Activated naive CD8-positive, alpha-beta T cell (primary cell): Measurements from ENCODE around the gene PRDM13.
A peak's percentile ranks its signal among the peaks of the same experiment; 100 is the strongest.
"Not testable (repeated sequence)": the region's sequence is repeated elsewhere in the genome, so short reads cannot be mapped to it uniquely, and the experiment has no call there.

ENCODE experiments used
- H3K27ac Mint-ChIP-seq: one replicate; pipeline ENCODE4 v1.8.0; 2021; ENCODE audit warnings: mixed read lengths
- H3K27me3 Mint-ChIP-seq: one replicate; pipeline ENCODE4 v1.8.0; 2021; ENCODE audit warnings: mixed read lengths
- H3K36me3 Mint-ChIP-seq: one replicate; pipeline ENCODE4 v1.8.0; 2021; ENCODE audit warnings: mixed read lengths
- H3K4me1 Mint-ChIP-seq: one replicate; pipeline ENCODE4 v1.8.0; 2021; ENCODE audit warnings: low read depth, mixed read lengths
- H3K4me3 Mint-ChIP-seq: one replicate; pipeline ENCODE4 v1.8.0; 2021; ENCODE audit warnings: mild to moderate bottlenecking, mixed read lengths
- H3K9me3 Mint-ChIP-seq: one replicate; pipeline ENCODE4 v1.8.0; 2021; ENCODE audit warnings: low read depth, mixed read lengths

Gene PRDM13

DNA sequence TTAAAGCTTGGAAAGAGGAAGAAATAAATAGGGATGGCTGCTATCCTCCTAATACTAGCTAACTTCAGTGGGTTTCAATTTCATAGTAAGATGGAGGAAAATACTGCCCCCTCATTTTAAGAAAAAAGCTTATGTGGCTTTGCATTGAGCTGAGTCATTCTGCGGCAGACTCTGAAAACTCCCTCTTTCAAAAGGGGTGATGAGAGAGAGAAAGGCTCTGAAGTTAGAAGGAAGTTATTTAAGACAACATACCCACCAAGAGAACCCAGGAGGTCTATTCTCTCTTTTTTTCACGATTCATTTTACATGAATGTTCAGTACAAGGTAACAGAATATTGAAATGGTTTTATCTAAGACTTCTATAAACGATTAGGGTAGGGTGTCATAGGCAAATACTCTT, 4.5 kb downstream of the PRDM13 start:
- Mint-ChIP-seq H3K36me3 (no peaks in the 10 kb centered on the region), H3K4me3 (peak overlapping the region; percentile 7), H3K27ac (no peak overlapping the region), H3K9me3 (peaks cover 2% of the 10 kb centered on the region), H3K27me3 (peaks cover 63% of the 10 kb centered on the region), H3K4me1 (peaks cover 38% of the 10 kb centered on the region)

DNA sequence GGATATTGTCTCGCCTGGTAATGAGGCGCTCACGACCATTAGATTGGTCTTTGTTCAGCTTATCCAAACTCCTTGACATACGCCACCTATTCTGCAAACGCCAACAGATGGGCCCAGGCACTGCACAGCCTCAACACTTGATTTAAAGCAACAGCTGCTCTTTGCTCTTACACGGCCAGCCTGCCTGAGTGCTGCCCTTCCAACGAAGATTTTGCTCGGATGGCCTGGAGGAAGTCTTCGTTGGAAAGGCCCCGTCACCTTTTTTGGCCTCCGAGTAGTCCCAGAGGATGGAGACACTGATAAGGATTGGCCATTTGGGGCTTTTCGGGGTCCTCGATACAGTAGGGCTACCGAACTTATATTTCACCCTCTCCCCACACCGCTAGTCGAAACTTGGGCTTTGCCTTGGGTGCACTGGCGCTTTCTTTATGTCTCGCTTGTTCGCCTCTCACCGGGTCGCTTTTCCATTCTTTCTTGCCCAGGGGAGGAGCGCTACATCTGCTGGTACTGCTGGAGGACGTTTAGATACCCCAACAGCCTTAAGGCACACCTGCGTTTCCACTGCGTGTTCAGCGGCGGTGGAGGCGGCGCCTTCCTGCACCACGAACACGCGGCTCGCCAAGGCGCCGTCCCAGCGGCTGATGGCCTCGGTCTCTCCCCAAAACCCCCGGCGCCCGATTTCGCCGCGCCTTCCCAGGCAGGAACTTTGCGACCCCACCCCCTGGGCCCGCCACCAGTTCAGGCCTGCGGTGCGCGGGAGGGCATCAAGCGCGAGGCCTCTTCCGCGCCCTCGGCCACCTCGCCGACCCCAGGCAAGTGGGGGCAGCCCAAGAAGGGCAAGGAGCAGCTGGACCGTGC, 6.1 kb downstream of the PRDM13 start:
- Mint-ChIP-seq H3K4me3 (peak overlapping the region; percentile 30), H3K9me3 (no peaks in the 10 kb centered on the region), H3K4me1 (peaks cover 36% of the 10 kb centered on the region), H3K36me3 (no peaks in the 10 kb centered on the region), H3K27me3 (peaks cover 66% of the 10 kb centered on the region), H3K27ac (no peak overlapping the region)

- no peak overlapping the region for H3K27ac Mint-ChIP-seq
- peaks cover 36% of the 10 kb centered on the region for H3K4me1 Mint-ChIP-seq
- peaks cover 67% of the 10 kb centered on the region for H3K27me3 Mint-ChIP-seq
- H3K4me3 Mint-ChIP-seq: no peak overlapping the region
- H3K36me3 Mint-ChIP-seq: no peaks in the 10 kb centered on the region
- H3K9me3 Mint-ChIP-seq: no peaks in the 10 kb centered on the region
These were observed 6.7 kb downstream of the PRDM13 start for GRCh38 chr6:99613409-99613704.

- peak overlapping the region; percentile 71 for H3K4me3 Mint-ChIP-seq
- no peaks in the 10 kb centered on the region for H3K36me3 Mint-ChIP-seq
- H3K9me3 Mint-ChIP-seq: no peaks in the 10 kb centered on the region
- peaks cover 35% of the 10 kb centered on the region for H3K4me1 Mint-ChIP-seq
- no peak overlapping the region for H3K27ac Mint-ChIP-seq
- H3K27me3 Mint-ChIP-seq: peaks cover 65% of the 10 kb centered on the region
These were observed 7.2 kb downstream of the PRDM13 start for GRCh38 chr6:99613705-99614429.

DNA sequence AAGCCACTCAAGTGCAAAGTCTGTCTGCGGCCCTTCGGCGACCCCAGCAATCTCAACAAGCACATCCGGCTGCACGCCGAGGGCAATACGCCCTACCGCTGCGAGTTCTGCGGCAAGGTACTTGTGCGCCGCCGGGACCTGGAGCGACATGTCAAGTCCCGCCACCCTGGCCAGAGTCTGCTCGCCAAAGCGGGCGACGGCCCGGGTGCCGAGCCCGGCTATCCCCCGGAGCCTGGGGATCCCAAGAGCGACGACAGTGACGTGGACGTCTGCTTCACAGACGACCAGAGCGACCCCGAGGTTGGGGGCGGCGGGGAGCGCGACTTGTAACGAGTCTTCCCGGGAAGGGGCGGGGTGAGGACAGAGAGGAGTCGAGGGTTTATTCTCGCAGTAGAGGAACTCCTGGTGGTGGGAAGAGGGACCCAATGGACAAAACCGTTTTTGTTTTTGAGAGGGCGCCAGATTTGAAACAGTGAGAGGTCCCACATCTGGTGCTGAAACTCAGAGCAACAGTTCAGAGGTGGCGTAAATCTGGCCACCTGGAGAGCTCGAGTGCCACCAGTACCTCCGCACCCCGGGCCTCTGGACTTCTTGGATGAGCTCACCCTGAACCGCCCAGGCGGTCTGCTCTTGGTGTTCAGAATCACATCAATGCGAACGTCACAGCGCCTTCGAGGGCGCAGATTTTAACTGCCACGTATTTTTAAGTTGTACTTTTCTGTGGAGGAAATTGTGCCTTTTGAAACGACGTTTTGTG, 8.0 kb downstream of the PRDM13 start:
- H3K9me3 Mint-ChIP-seq: no peaks in the 10 kb centered on the region
- H3K36me3 Mint-ChIP-seq: no peaks in the 10 kb centered on the region
- H3K27me3 Mint-ChIP-seq: peaks cover 60% of the 10 kb centered on the region
- no peak overlapping the region for H3K27ac Mint-ChIP-seq
- H3K4me3 Mint-ChIP-seq: peak overlapping the region; percentile 71
- H3K4me1 Mint-ChIP-seq: peaks cover 30% of the 10 kb centered on the region

DNA sequence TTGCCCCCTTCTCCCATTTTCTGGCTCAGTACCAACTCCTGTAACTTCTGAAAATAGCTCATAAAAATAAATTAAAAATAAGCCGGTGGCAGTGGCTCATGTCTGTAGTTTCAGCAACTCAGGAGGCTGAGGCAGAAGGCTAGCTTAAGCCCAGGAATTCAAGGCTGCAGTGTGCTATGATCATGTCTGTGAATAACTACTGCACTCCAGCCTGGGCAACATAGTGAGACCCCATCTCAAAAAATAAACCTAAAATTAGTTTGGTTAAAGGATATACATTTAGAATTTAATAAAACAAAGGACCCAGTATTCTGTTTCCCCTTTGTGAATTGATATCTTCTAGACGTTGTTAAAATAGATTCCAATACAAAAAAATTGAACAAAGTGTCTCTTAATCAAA, 10.5 kb downstream of the PRDM13 start:
- no peaks in the 10 kb centered on the region for H3K9me3 Mint-ChIP-seq
- no peak overlapping the region for H3K4me3 Mint-ChIP-seq
- peaks cover 9% of the 10 kb centered on the region for H3K4me1 Mint-ChIP-seq
- peaks cover 61% of the 10 kb centered on the region for H3K27me3 Mint-ChIP-seq
- H3K27ac Mint-ChIP-seq: no peak overlapping the region
- H3K36me3 Mint-ChIP-seq: no peaks in the 10 kb centered on the region

- Mint-ChIP-seq H3K4me3 (no peak overlapping the region), H3K9me3 (no peaks in the 10 kb centered on the region), H3K27ac (no peak overlapping the region), H3K4me1 (peaks cover 9% of the 10 kb centered on the region), H3K36me3 (no peaks in the 10 kb centered on the region), H3K27me3 (peaks cover 68% of the 10 kb centered on the region)
These were observed 12.2 kb downstream of the PRDM13 start for GRCh38 chr6:99618649-99619408.

GRCh38 chr6:99619409-99619762, 12.8 kb downstream of the PRDM13 start:
- Mint-ChIP-seq H3K9me3 (no peaks in the 10 kb centered on the region), H3K36me3 (no peaks in the 10 kb centered on the region), H3K4me1 (peaks cover 8% of the 10 kb centered on the region), H3K4me3 (no peak overlapping the region), H3K27ac (no peak overlapping the region), H3K27me3 (peaks cover 73% of the 10 kb centered on the region)

DNA sequence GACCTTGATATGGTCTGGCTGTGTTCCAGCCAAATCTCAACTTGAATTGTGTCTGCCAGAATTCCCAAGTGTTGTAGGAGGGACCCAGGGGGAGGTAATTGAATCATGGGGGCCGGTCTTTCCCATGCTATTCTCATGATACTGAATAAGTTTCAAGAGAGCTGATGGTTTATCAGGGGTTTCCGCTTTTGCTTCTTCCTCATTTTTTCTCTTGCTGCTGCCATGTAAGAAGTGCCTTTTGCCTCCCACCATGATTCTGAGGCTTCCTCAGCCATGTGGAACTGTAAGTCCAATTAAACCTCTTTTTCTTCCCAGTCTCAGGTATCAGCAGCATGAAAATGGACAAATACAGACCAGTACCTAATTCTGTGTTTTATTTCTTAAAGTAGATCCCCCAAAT, 15.4 kb downstream of the PRDM13 start:
- H3K4me3 Mint-ChIP-seq, H3K9me3 Mint-ChIP-seq, H3K4me1 Mint-ChIP-seq, H3K27ac Mint-ChIP-seq, H3K36me3 Mint-ChIP-seq: not testable (repeated sequence)
- H3K27me3 Mint-ChIP-seq: peaks cover 65% of the 10 kb centered on the region

- Mint-ChIP-seq H3K4me3 (no peak overlapping the region), H3K9me3 (no peaks in the 10 kb centered on the region), H3K36me3 (no peaks in the 10 kb centered on the region), H3K27ac (no peak overlapping the region), H3K27me3 (peaks cover 33% of the 10 kb centered on the region), H3K4me1 (no peaks in the 10 kb centered on the region)
These were observed 22.7 kb downstream of the PRDM13 start for GRCh38 chr6:99629293-99629692.

GRCh38 chr6:99637629-99638028, 31.0 kb downstream of the PRDM13 start:
- Mint-ChIP-seq H3K27ac (no peak overlapping the region), H3K9me3 (peaks cover 8% of the 10 kb centered on the region), H3K36me3 (peaks cover 3% of the 10 kb centered on the region), H3K4me3 (no peak overlapping the region), H3K27me3 (peaks cover 12% of the 10 kb centered on the region), H3K4me1 (no peaks in the 10 kb centered on the region)

- H3K27me3 Mint-ChIP-seq, H3K27ac Mint-ChIP-seq, H3K4me3 Mint-ChIP-seq, H3K4me1 Mint-ChIP-seq, H3K9me3 Mint-ChIP-seq, H3K36me3 Mint-ChIP-seq: not testable (repeated sequence)
These were observed 31.7 kb downstream of the PRDM13 start for GRCh38 chr6:99638358-99638757.

DNA sequence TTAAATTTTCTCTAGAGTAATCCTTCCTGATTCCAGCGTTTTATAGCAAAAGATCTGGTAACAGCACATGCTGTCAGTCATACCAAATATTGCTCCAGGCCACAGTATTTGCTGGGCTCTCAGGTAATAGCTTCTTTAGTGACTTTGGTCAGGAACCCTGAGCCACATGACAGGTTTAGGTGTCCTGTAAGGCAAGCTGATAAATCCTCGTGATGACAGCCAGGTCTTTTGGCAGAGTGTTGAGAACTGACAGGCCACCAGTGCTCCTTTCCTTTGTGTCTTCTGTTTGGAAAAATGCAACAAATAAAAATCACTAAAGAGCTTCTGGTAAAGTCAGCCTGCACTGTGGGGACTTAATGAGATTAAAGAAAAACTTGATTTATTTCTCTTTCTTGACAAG, 34.6 kb downstream of the PRDM13 start:
- no peak overlapping the region for H3K4me3 Mint-ChIP-seq
- peaks cover 21% of the 10 kb centered on the region for H3K27me3 Mint-ChIP-seq
- peaks cover 3% of the 10 kb centered on the region for H3K36me3 Mint-ChIP-seq
- H3K4me1 Mint-ChIP-seq: no peaks in the 10 kb centered on the region
- no peak overlapping the region for H3K27ac Mint-ChIP-seq
- H3K9me3 Mint-ChIP-seq: peaks cover 8% of the 10 kb centered on the region

DNA sequence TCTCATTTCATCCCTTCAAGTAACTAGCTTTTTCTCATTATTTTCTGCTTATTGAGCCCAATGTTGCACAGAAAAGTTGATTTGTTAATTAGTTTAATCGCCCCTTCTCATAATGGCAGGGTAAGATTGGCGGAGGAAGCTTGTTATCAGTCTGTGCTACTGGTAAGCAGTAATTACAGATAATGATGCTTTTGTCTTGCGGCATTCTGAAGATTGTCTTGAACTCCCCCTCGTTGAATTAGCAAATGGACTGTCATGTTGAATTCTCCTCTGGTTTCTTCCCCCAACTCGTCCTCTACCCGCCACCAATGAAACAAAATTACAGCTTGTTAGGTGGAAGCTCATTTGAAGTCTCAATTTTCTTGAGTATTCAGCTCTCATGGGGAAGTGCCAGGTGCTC, 39.4 kb downstream of the PRDM13 start:
- no peak overlapping the region for H3K27ac Mint-ChIP-seq
- no peak overlapping the region for H3K4me3 Mint-ChIP-seq
- no peaks in the 10 kb centered on the region for H3K4me1 Mint-ChIP-seq
- no peaks in the 10 kb centered on the region for H3K36me3 Mint-ChIP-seq
- no peaks in the 10 kb centered on the region for H3K9me3 Mint-ChIP-seq
- peaks cover 19% of the 10 kb centered on the region for H3K27me3 Mint-ChIP-seq

- not testable (repeated sequence) for H3K4me3 Mint-ChIP-seq, H3K36me3 Mint-ChIP-seq, H3K4me1 Mint-ChIP-seq, H3K9me3 Mint-ChIP-seq, H3K27ac Mint-ChIP-seq
- H3K27me3 Mint-ChIP-seq: peaks cover 23% of the 10 kb centered on the region
These were observed 43.5 kb downstream of the PRDM13 start for GRCh38 chr6:99650091-99650571.
